ENCODE data around the gene CDH5. TPM values are rescaled to one million over a fixed set of nuclear protein-coding genes. Genes with fewer than 3 reads are reported as not detected.

CDH5 gene
- total RNA-seq, 2 donors from 2014 or later = 0.18 TPM; not detected in 1

DNA sequence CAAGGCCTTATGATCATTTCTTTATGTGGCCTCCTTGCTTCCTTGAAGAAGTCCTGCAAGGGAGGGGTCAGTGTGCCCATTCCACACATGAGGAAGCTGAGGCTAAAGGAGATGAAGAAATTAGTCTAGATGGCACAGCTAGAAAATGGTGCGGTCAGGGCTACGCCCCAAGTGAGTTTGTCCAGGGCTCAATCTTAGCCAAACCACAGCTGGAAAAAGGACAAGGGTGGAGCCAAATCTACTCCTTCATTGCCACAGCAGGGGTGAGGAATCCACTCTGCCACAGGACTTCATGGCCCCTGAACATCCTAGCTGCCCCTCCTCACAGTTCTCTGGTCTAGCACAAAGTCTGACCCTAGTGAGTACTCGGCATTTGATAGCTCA, 76.8 kb downstream of the CDH5 start:
- WGBS, 2 experiments (ENCODE audit: insufficient coverage in 1 of 2, insufficient read length in 1 of 2) = 92 to 94% methylated on average over 3 of the region's 3 CpGs
- Mint-ChIP-seq H3K27me3 (ENCODE audit: insufficient read depth) (peaks cover 62% of the 10 kb centered on the region), H3K36me3 (ENCODE audit: low read depth) (no peaks in the 10 kb centered on the region), H3K4me3 (no peak overlapping the region), H3K9me3 (no peaks in the 10 kb centered on the region), H3K27ac (no peak overlapping the region), H3K4me1 (peaks cover 4% of the 10 kb centered on the region)
- H3K4me3 ChIP-seq (ENCODE audit: low read length) = no peak overlapping the region
- H3K36me3 ChIP-seq (ENCODE audit: control insufficient read depth, insufficient read depth, low read length) = no peaks in the 10 kb centered on the region
- H3K9ac ChIP-seq (ENCODE audit: extremely low read depth, low read length, poor library complexity, severe bottlenecking) = no peak overlapping the region
- H3K4me1 ChIP-seq (ENCODE audit: control insufficient read depth, insufficient read depth, low read length) = no peaks in the 10 kb centered on the region
- TF ChIP-seq, protein P1, sequence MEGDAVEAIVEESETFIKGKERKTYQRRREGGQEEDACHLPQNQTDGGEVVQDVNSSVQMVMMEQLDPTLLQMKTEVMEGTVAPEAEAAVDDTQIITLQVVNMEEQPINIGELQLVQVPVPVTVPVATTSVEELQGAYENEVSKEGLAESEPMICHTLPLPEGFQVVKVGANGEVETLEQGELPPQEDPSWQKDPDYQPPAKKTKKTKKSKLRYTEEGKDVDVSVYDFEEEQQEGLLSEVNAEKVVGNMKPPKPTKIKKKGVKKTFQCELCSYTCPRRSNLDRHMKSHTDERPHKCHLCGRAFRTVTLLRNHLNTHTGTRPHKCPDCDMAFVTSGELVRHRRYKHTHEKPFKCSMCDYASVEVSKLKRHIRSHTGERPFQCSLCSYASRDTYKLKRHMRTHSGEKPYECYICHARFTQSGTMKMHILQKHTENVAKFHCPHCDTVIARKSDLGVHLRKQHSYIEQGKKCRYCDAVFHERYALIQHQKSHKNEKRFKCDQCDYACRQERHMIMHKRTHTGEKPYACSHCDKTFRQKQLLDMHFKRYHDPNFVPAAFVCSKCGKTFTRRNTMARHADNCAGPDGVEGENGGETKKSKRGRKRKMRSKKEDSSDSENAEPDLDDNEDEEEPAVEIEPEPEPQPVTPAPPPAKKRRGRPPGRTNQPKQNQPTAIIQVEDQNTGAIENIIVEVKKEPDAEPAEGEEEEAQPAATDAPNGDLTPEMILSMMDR (conservative IDR thresholded peaks at IDR 0.05) = no peak
- no peaks in the 10 kb centered on the region for H3K9me3 ChIP-seq (ENCODE audit: control insufficient read depth, low read length)
- peak; percentile 42 for DNase-seq
- H3K27me3 ChIP-seq (ENCODE audit: control insufficient read depth, insufficient read depth, low read length, poor library complexity, severe bottlenecking) = no peaks in the 10 kb centered on the region
- no peak overlapping the region for H3K27ac ChIP-seq (ENCODE audit: low read depth, low read length)

DNA sequence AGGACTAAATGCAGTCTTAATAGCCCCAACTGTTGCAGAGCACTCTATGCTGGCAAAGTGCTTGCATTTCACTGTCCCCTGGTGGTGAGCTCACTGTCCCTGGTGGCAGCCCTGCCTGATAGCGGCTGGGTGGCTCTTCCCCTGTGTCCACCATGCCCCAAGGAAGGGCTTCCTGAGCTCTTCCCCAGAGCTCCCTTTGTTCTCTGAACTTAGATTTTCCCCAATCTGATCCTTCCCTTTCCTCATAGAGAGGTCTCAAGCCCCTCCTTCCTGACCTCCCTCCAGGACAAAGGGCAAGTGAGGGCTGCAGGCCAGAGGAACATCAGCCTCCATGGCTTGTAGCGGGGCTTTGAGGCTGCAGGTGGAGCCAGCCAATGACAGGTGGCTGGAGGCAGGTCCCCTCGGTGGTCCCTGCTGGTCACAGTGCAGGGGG, 77.6 kb downstream of the CDH5 start:
- peak; percentile 68 for DNase-seq
- TF ChIP-seq, protein P1 (conservative IDR thresholded peaks at IDR 0.05) = peak; percentile 68
- Mint-ChIP-seq H3K4me1 (peaks cover under 1% of the 10 kb centered on the region), H3K27me3 (ENCODE audit: insufficient read depth) (peaks cover 56% of the 10 kb centered on the region), H3K4me3 (no peak overlapping the region), H3K9me3 (no peaks in the 10 kb centered on the region), H3K27ac (no peak overlapping the region), H3K36me3 (ENCODE audit: low read depth) (no peaks in the 10 kb centered on the region)
- H3K9ac ChIP-seq (ENCODE audit: extremely low read depth, low read length, poor library complexity, severe bottlenecking) = no peak overlapping the region
- H3K27me3 ChIP-seq (ENCODE audit: control insufficient read depth, insufficient read depth, low read length, poor library complexity, severe bottlenecking) = no peaks in the 10 kb centered on the region
- H3K36me3 ChIP-seq (ENCODE audit: control insufficient read depth, insufficient read depth, low read length) = no peaks in the 10 kb centered on the region
- H3K4me1 ChIP-seq (ENCODE audit: control insufficient read depth, insufficient read depth, low read length) = no peaks in the 10 kb centered on the region
- H3K9me3 ChIP-seq (ENCODE audit: control insufficient read depth, low read length) = no peaks in the 10 kb centered on the region
- no peak overlapping the region for H3K4me3 ChIP-seq (ENCODE audit: low read length)
- WGBS, 2 experiments (ENCODE audit: insufficient coverage in 1 of 2, insufficient read length in 1 of 2) = 80 to 82% methylated on average over 2 to 3 of the region's 3 CpGs
- no peak overlapping the region for H3K27ac ChIP-seq (ENCODE audit: low read depth, low read length)

DNA sequence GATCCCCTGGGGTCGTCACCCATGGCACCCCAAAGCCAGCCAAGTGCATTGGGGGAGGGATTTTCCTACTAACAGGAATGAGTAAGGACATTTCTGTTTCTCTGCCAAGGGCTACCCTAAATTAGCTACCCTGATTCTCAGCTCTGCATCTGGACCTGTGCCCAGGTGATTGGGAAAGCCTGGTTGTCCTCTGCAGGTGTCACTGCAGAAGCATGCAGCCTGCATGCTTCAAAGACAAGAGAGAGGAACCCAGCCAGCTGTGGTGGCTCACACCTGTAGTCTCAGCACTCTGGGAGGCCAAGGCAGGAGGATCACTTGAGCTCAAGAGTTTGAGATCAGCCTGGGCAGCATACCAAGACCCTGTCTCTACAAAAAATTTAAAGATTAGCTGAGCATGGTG, 80.2 kb downstream of the CDH5 start:
- H3K4me1 ChIP-seq (ENCODE audit: control insufficient read depth, insufficient read depth, low read length) = no peaks in the 10 kb centered on the region
- no peaks in the 10 kb centered on the region for H3K27me3 ChIP-seq (ENCODE audit: control insufficient read depth, insufficient read depth, low read length, poor library complexity, severe bottlenecking)
- no peak overlapping the region for H3K4me3 ChIP-seq (ENCODE audit: low read length)
- H3K9me3 ChIP-seq (ENCODE audit: control insufficient read depth, low read length) = no peaks in the 10 kb centered on the region
- H3K4me3 Mint-ChIP-seq = no peak overlapping the region
- peak; percentile 36 for DNase-seq
- peaks cover 35% of the 10 kb centered on the region for H3K27me3 Mint-ChIP-seq (ENCODE audit: insufficient read depth)
- no peak overlapping the region for H3K27ac Mint-ChIP-seq
- no peaks in the 10 kb centered on the region for H3K36me3 ChIP-seq (ENCODE audit: control insufficient read depth, insufficient read depth, low read length)
- TF ChIP-seq, protein P1 (conservative IDR thresholded peaks at IDR 0.05) = no peak
- WGBS, 2 experiments (ENCODE audit: insufficient coverage in 1 of 2, insufficient read length in 1 of 2) = 86% methylated on average over 1 of the region's 1 CpG
- no peaks in the 10 kb centered on the region for H3K9me3 Mint-ChIP-seq
- no peak overlapping the region for H3K9ac ChIP-seq (ENCODE audit: extremely low read depth, low read length, poor library complexity, severe bottlenecking)
- H3K4me1 Mint-ChIP-seq = no peaks in the 10 kb centered on the region
- no peak overlapping the region for H3K27ac ChIP-seq (ENCODE audit: low read depth, low read length)
- H3K36me3 Mint-ChIP-seq (ENCODE audit: low read depth) = no peaks in the 10 kb centered on the region
